ENCODE results near the gene SLC16A9. TPM values are rescaled to one million over a fixed set of nuclear protein-coding genes. Genes with fewer than 3 reads are reported as not detected.

The SLC16A9 gene
- total RNA-seq, 1 experiment from 2014 or later = not detected

- H3K9ac ChIP-seq (ENCODE audit: low read length) = no peak overlapping the region
- DNase-seq = no peak
- no peak overlapping the region for H2AFZ ChIP-seq (ENCODE audit: low read length)
- H3K9me2 ChIP-seq (replicated peaks; ENCODE audit: insufficient read depth, low read length) = no peaks in the 10 kb centered on the region
- no peaks in the 10 kb centered on the region for H3K79me2 ChIP-seq (ENCODE audit: low read length)
- no peaks in the 10 kb centered on the region for H3K27me3 ChIP-seq (ENCODE audit: low read length)
- no peaks in the 10 kb centered on the region for H3K9me3 ChIP-seq (ENCODE audit: low read length)
- no peak overlapping the region for H3K4me2 ChIP-seq (ENCODE audit: low read depth, low read length, poor library complexity, severe bottlenecking)
- H3K4me1 ChIP-seq (ENCODE audit: low read length) = peaks cover 6% of the 10 kb centered on the region
- no peak overlapping the region for H3K27ac ChIP-seq (ENCODE audit: low read length)
- H3K4me3 ChIP-seq (ENCODE audit: low read length) = no peak overlapping the region
- H3K36me3 ChIP-seq (ENCODE audit: insufficient read depth, low read length) = no peaks in the 10 kb centered on the region
- H4K20me1 ChIP-seq (ENCODE audit: insufficient read depth, low read depth, low read length) = no peaks in the 10 kb centered on the region
Measured at GRCh38 chr10:59621771-59622170, 87.9 kb downstream of the SLC16A9 start.

- Histone ChIP-seq H3K36me3 (ENCODE audit: insufficient read depth, low read length) (no peaks in the 10 kb centered on the region), H3K79me2 (ENCODE audit: low read length) (no peaks in the 10 kb centered on the region), H2AFZ (ENCODE audit: low read length) (no peak overlapping the region), H3K9me2 (replicated peaks; ENCODE audit: insufficient read depth, low read length) (no peaks in the 10 kb centered on the region), H3K27me3 (ENCODE audit: low read length) (no peaks in the 10 kb centered on the region), H3K27ac (ENCODE audit: low read length) (no peak overlapping the region), H3K4me1 (ENCODE audit: low read length) (peaks cover 6% of the 10 kb centered on the region), H4K20me1 (ENCODE audit: insufficient read depth, low read depth, low read length) (no peaks in the 10 kb centered on the region), H3K9me3 (ENCODE audit: low read length) (no peaks in the 10 kb centered on the region), H3K4me3 (ENCODE audit: low read length) (no peak overlapping the region), H3K9ac (ENCODE audit: low read length) (no peak overlapping the region), H3K4me2 (ENCODE audit: low read depth, low read length, poor library complexity, severe bottlenecking) (no peak overlapping the region)
- DNase-seq = no peak
Measured at GRCh38 chr10:59618666-59619065, 91.0 kb downstream of the SLC16A9 start.

GRCh38 chr10:59617996-59618395 lies 91.7 kb downstream of the SLC16A9 start:
- no peak overlapping the region for H3K9ac ChIP-seq (ENCODE audit: low read length)
- H3K4me3 ChIP-seq (ENCODE audit: low read length) = no peak overlapping the region
- no peaks in the 10 kb centered on the region for H3K79me2 ChIP-seq (ENCODE audit: low read length)
- no peak for DNase-seq
- no peaks in the 10 kb centered on the region for H3K9me2 ChIP-seq (replicated peaks; ENCODE audit: insufficient read depth, low read length)
- no peaks in the 10 kb centered on the region for H3K9me3 ChIP-seq (ENCODE audit: low read length)
- H4K20me1 ChIP-seq (ENCODE audit: insufficient read depth, low read depth, low read length) = no peaks in the 10 kb centered on the region
- no peak overlapping the region for H3K27ac ChIP-seq (ENCODE audit: low read length)
- H3K4me2 ChIP-seq (ENCODE audit: low read depth, low read length, poor library complexity, severe bottlenecking) = no peak overlapping the region
- no peak overlapping the region for H2AFZ ChIP-seq (ENCODE audit: low read length)
- peaks cover 1% of the 10 kb centered on the region; the same call in 1 of the 2 replicates for H3K4me1 ChIP-seq (ENCODE audit: low read length)
- H3K27me3 ChIP-seq (ENCODE audit: low read length) = no peaks in the 10 kb centered on the region
- H3K36me3 ChIP-seq (ENCODE audit: insufficient read depth, low read length) = no peaks in the 10 kb centered on the region

GRCh38 chr10:59611048-59611447 lies 98.6 kb downstream of the SLC16A9 start:
- no peaks in the 10 kb centered on the region for H3K27me3 ChIP-seq (ENCODE audit: low read length)
- H2AFZ ChIP-seq (ENCODE audit: low read length) = no peak overlapping the region
- no peaks in the 10 kb centered on the region for H3K9me2 ChIP-seq (replicated peaks; ENCODE audit: insufficient read depth, low read length)
- H3K79me2 ChIP-seq (ENCODE audit: low read length) = no peaks in the 10 kb centered on the region
- H3K4me2 ChIP-seq (ENCODE audit: low read depth, low read length, poor library complexity, severe bottlenecking) = no peak overlapping the region
- H3K4me1 ChIP-seq (ENCODE audit: low read length) = no peaks in the 10 kb centered on the region
- H3K9ac ChIP-seq (ENCODE audit: low read length) = no peak overlapping the region
- H4K20me1 ChIP-seq (ENCODE audit: insufficient read depth, low read depth, low read length) = no peaks in the 10 kb centered on the region
- no peak overlapping the region for H3K27ac ChIP-seq (ENCODE audit: low read length)
- H3K4me3 ChIP-seq (ENCODE audit: low read length) = no peak overlapping the region
- no peaks in the 10 kb centered on the region for H3K36me3 ChIP-seq (ENCODE audit: insufficient read depth, low read length)
- H3K9me3 ChIP-seq (ENCODE audit: low read length) = no peaks in the 10 kb centered on the region
- DNase-seq = no peak

- Histone ChIP-seq H3K4me1 (ENCODE audit: low read length) (no peaks in the 10 kb centered on the region), H4K20me1 (ENCODE audit: insufficient read depth, low read depth, low read length) (no peaks in the 10 kb centered on the region), H3K79me2 (ENCODE audit: low read length) (no peaks in the 10 kb centered on the region), H3K36me3 (ENCODE audit: insufficient read depth, low read length) (no peaks in the 10 kb centered on the region), H3K4me3 (ENCODE audit: low read length) (no peak overlapping the region), H3K9me3 (ENCODE audit: low read length) (no peaks in the 10 kb centered on the region), H3K9me2 (replicated peaks; ENCODE audit: insufficient read depth, low read length) (no peaks in the 10 kb centered on the region), H3K4me2 (ENCODE audit: low read depth, low read length, poor library complexity, severe bottlenecking) (no peak overlapping the region), H2AFZ (ENCODE audit: low read length) (no peak overlapping the region), H3K27me3 (ENCODE audit: low read length) (no peaks in the 10 kb centered on the region), H3K27ac (ENCODE audit: low read length) (no peak overlapping the region), H3K9ac (ENCODE audit: low read length) (no peak overlapping the region)
- no peak for DNase-seq
Measured at GRCh38 chr10:59607970-59608369, 101.7 kb downstream of the SLC16A9 start.

GRCh38 chr10:59606551-59606961 lies 103.1 kb downstream of the SLC16A9 start:
- Histone ChIP-seq H3K9me2 (replicated peaks; ENCODE audit: insufficient read depth, low read length) (no peaks in the 10 kb centered on the region), H2AFZ (ENCODE audit: low read length) (no peak overlapping the region), H3K36me3 (ENCODE audit: insufficient read depth, low read length) (no peaks in the 10 kb centered on the region), H4K20me1 (ENCODE audit: insufficient read depth, low read depth, low read length) (no peaks in the 10 kb centered on the region), H3K9ac (ENCODE audit: low read length) (no peak overlapping the region), H3K79me2 (ENCODE audit: low read length) (no peaks in the 10 kb centered on the region), H3K27me3 (ENCODE audit: low read length) (no peaks in the 10 kb centered on the region), H3K4me2 (ENCODE audit: low read depth, low read length, poor library complexity, severe bottlenecking) (no peak overlapping the region), H3K27ac (ENCODE audit: low read length) (no peak overlapping the region), H3K4me1 (ENCODE audit: low read length) (no peaks in the 10 kb centered on the region), H3K9me3 (ENCODE audit: low read length) (no peaks in the 10 kb centered on the region), H3K4me3 (ENCODE audit: low read length) (no peak overlapping the region)
- no peak for DNase-seq

- no peak overlapping the region for H3K4me2 ChIP-seq (ENCODE audit: low read depth, low read length, poor library complexity, severe bottlenecking)
- H3K9me2 ChIP-seq (replicated peaks; ENCODE audit: insufficient read depth, low read length) = no peaks in the 10 kb centered on the region
- no peak for DNase-seq
- H3K4me1 ChIP-seq (ENCODE audit: low read length) = no peaks in the 10 kb centered on the region
- H3K9me3 ChIP-seq (ENCODE audit: low read length) = no peaks in the 10 kb centered on the region
- H3K4me3 ChIP-seq (ENCODE audit: low read length) = no peak overlapping the region
- H4K20me1 ChIP-seq (ENCODE audit: insufficient read depth, low read depth, low read length) = no peaks in the 10 kb centered on the region
- H2AFZ ChIP-seq (ENCODE audit: low read length) = no peak overlapping the region
- no peaks in the 10 kb centered on the region for H3K79me2 ChIP-seq (ENCODE audit: low read length)
- H3K27me3 ChIP-seq (ENCODE audit: low read length) = no peaks in the 10 kb centered on the region
- H3K9ac ChIP-seq (ENCODE audit: low read length) = no peak overlapping the region
- no peak overlapping the region for H3K27ac ChIP-seq (ENCODE audit: low read length)
- no peaks in the 10 kb centered on the region for H3K36me3 ChIP-seq (ENCODE audit: insufficient read depth, low read length)
Measured at GRCh38 chr10:59601985-59602384, 107.7 kb downstream of the SLC16A9 start.

All from Karpas-422 (cell line).